GM23248 (cell line): Measurements from ENCODE around the gene ZBTB16.

Experiments
- EZH2 ChIP-seq: fragments of 200-600 bp; sonication (generic); IDR thresholded peaks from 2 replicates; pipeline ENCODE4 v1.6.1; 2018; ENCODE audit warnings: antibody characterized with exemption, mild to moderate bottlenecking; ENCODE audit not compliant: insufficient read depth, poor library complexity, severe bottlenecking
- EZH2phosphoT487 ChIP-seq: fragments of 200-600 bp; sonication (generic); IDR thresholded peaks from 2 replicates; pipeline ENCODE4 v1.6.1; 2018; ENCODE audit warnings: antibody characterized with exemption, moderate library complexity, mild to moderate bottlenecking, low read depth; ENCODE audit not compliant: insufficient read depth

DNA sequence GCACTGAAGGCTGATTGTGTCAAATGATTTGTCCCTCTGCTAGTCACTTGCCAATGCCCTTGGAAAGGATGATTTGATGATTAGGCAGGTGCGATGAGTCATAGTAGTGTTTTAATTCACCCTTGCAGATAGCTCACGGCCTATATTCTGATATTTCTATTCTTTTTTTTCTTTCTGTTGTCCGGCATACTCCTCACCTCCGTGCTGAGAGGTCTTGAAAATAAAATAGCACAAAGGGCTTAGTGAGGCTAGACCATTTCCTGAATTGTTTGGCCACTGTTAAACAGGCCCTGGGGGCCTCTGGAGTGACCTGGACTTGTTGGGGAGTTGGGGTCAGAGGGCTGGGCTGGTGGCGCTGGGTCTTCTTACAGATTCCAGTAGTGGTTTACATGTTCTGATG is 99.8 kb downstream of the ZBTB16 start:
- no peak for TF ChIP-seq EZH2
- no peak for TF ChIP-seq EZH2phosphoT487
